Glomerular endothelial cell (primary cell): Measurements from ENCODE around the gene TMEM201. TPM values are rescaled to one million over a fixed set of nuclear protein-coding genes. Genes with fewer than 3 reads are reported as not detected.

Source experiments
- DNase-seq: peaks from one replicate; pipeline ENCODE4 v3.0.0-alpha.2; 2011; ENCODE audit warnings: low read depth, low spot score; ENCODE audit errors: extremely low read depth
- total RNA-seq: library from RNA; depleted of rRNA; stranded (reverse); fragments of >200 nt; gene quantifications from 2 replicates; pipeline ENCODE4 v1.2.3, GENCODE V29; 2015

Gene TMEM201
- total RNA-seq, 1 donor from 2014 or later, result 20.2 TPM

DNA sequence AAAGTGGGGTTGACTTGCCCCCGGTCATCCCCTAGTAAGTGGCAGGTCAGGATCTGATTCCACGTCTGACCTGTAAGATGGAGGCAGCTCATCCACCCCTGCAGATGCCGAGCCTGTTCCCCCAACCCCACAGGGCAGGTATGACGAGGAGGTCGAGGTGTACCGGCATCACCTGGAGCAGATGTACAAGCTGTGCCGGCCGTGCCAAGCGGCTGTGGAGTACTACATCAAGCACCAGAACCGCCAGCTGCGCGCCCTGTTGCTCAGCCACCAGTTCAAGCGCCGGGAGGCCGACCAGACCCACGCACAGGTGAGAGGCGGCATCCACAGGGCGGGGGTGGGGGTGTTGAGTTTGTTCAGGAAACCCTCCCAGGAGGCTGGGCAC lies 9.6 kb downstream of the TMEM201 start:
- no peak for DNase-seq

DNA sequence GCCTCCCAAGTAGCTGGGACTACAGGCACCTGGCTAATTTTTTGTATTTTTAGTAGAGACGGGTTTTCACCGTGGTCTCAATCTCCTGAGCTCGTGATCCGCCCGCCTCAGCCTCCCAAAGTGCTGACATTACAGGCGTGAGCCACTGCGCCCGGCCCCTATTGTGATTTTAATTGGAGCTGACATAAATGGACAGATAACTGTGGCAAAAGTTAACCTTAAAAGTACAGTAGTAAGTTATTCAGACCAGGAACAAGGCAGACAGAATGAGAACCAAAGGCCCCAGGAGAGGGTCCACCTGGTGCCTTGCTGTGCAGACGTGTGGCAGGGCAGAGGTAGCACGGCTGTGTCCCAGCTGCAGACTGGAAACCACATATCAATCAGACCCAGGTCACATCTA lies 11.0 kb downstream of the TMEM201 start:
- no peak for DNase-seq

DNA sequence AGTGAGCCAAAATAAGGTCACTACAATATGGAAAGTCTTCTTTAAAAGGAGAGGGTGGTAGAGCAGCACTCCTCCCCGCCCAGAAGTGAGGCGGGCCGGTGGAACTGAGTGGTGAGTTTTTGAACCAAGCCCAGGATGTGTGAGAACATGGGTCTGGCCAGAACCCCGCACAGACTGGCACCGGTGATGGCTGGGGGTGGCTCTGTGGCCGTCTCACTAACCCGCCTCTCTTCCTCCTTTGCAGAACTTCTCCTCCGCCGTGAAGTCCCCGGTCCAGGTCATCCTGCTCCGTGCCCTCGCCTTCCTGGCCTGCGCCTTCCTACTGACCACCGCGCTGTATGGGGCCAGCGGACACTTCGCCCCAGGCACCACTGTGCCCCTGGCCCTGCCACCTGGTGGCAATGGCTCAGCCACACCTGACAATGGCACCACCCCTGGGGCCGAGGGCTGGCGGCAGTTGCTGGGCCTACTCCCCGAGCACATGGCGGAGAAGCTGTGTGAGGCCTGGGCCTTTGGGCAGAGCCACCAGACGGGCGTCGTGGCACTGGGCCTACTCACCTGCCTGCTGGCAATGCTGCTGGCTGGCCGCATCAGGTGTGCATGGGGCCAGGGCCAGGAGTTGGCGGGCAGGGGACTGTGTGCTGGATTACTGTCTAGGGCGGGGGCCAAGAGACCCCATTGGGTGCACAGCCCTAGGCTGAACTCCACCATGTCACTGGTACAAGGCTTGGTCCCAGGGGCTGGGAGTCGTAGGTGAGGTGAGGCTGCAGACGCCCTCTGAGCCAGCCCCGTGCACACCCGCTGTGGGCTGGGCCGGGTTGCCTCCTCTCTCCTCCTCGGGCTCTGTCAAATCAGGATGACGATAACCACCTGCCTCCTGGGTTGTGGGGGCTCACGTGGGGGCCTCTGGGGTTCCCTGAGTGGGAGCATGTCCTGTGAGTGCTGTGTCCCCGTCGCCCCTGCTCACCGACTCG lies 12.4 kb downstream of the TMEM201 start:
- no peak for DNase-seq

DNA sequence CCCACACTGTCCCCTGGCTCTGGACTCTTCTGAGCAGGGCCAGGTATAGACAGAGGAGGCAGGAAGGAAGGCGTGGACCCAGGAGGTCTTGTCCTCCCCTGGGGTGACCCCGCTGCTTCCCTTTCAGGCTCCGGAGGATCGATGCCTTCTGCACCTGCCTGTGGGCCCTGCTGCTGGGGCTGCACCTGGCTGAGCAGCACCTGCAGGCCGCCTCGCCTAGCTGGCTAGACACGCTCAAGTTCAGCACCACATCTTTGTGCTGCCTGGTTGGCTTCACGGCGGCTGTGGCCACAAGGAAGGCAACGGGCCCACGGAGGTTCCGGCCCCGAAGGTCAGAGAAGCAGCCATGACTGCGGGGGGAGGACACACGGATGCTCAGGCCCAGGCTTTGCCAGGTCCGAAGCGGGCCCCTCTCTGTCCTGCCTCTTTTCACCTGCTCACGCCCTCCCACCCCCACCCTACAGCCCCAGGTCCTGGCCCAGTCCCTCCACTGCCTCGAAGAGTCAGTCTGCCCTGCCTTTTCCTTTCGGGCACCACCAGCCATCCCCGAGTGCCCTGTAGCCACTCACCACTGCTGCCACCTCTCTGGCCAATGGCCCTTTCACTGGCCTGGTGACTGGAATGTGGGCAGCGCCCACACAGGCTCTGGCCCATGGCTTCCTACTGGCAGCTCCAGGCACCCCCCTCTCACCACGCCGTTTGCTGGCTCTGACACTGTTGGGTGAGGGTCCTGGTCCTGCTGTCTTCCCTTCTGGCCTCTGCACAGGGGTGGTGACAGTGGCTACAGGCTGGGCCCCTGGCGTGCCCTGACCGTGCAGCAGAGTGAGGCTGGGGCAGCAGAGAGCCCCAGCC lies 13.5 kb downstream of the TMEM201 start:
- DNase-seq, result no peak

GRCh38 chr1:9602794-9603167 lies 14.1 kb downstream of the TMEM201 start:
- no peak for DNase-seq

GRCh38 chr1:9603307-9603706 lies 14.6 kb downstream of the TMEM201 start:
- no peak for DNase-seq

DNA sequence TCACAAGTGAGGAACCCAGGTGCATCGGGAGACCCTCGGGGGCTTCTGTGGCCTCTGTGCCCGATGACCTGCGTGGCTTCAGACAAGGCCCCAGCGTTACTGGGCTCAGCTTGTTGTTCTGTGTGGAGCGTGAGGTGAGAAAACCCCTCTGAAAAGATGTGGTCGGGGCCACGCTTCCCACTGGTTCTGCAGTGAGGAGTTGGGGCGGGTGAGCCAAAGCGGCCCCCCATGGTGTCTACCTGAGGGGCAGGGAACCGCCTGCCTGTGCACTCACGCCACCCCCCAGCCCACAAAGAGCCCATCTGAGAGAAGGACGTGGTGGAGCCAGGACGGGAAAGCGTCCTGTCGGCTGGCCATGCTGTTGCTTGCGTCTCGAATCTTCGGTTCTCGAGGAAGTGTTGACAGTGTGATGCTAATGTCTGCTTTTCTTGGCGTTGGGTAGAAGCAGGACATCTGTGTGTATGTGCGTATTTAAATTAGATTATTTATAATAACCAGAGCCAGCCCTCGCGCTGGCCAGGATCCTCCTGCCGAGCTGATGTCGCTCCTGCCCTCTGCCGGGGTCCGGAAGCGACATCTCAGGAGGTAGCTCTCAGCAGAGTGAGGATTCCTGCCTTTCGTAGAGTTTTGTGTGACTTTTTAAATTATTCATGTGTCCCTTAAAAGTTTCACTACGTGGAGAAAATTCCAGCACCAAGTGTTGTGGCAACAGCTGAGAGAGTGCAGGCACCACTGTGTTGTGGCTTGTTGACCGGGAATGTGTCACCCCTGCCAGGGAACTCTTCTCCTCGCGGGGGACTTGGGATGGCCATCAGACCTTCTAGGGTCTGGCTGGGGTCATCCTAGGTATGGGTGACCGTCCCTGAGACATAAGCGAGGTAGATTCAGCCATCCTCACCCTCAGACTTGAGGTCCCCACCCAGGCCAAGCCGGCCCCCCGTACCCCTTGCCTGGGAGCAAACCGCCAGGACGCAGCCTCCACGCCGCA lies 15.3 kb downstream of the TMEM201 start:
- no peak for DNase-seq

DNA sequence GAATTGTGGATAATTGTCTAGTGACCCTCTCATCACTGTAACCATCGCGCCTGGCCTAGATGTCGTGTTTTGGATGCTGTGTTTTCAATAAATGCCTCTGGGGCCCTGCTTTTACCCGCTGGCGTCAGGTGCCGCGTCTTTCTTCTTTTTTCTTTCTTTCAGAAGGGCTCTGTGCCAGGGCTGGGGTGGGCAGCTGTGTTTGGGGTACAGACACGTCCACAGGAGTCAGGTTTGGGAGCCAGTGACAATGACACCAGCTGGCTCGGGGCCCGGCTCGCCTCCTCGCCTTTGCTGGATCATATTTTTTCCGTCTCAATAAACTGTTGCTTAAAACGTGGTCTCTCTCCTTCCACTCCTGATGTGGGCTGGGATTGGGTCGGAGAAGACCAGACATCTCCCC lies 16.1 kb downstream of the TMEM201 start:
- DNase-seq, result no peak

DNA sequence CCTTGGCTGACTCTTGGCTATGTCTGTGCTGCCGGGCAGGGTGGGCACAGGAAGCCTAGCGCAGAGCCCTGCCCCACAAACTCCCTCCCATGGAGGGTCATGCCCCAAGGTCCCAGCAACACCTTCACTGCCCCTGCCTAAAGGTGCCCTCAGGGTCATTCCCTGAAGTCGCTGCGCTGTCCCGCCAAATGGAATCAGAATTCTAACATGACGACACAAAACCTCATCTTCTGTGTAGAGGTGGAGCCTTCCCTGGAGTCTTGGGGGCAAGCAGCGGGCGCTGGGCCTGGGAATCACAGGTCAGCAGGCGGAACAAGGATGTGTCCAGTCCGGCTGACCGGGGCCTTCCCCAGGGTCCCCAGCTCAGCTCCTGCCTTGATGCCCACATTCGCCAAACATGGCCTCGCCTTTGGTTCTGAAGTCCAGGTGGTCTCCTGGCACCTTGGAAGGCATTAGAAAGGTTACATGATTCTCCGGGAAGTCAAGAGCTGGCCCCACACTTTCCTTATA lies 17.3 kb downstream of the TMEM201 start:
- no peak for DNase-seq

GRCh38 chr1:9606458-9606857 lies 17.7 kb downstream of the TMEM201 start:
- DNase-seq, result no peak

GRCh38 chr1:9606948-9607347 lies 18.2 kb downstream of the TMEM201 start:
- no peak for DNase-seq

- DNase-seq, result no peak
Measured at GRCh38 chr1:9607352-9607751, 18.6 kb downstream of the TMEM201 start.

DNA sequence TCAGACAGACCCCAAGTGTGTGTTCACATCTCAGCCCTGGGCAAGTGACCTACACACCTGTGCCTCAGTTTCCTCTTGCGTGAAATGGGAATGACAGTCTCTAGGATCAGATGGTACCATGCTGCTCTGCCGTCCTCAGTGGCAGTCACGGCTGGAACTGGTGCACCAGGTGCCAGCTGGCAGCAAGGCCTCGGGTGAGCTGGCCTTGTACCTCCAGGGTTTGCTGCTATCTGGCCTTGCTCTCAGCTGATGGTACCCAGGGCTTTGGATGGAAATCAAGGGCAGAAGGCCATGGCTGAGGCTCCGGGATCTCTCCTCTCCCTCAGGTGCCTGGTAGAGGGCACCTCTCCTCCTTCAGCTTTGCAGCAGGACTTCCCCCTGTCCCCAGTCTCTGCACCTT lies 21.3 kb downstream of the TMEM201 start:
- no peak for DNase-seq

DNA sequence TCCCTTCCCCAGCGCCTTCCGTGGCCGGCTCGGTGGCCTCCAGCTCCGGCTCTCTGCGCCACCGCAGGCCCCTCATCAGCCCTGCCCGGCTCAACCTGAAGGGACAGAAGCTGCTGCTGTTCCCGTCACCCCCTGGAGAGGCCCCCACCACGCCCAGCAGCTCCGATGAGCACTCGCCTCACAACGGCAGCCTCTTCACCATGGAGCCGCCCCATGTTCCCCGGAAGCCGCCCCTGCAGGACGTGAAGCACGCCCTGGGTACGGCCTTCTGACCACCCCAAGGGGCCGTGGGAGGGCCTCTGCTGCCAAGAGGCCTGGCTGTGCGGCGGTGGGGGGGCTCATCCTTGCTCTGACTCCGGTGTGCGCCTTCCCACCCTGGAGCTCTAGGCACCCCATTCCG lies 21.8 kb downstream of the TMEM201 start:
- no peak for DNase-seq

DNA sequence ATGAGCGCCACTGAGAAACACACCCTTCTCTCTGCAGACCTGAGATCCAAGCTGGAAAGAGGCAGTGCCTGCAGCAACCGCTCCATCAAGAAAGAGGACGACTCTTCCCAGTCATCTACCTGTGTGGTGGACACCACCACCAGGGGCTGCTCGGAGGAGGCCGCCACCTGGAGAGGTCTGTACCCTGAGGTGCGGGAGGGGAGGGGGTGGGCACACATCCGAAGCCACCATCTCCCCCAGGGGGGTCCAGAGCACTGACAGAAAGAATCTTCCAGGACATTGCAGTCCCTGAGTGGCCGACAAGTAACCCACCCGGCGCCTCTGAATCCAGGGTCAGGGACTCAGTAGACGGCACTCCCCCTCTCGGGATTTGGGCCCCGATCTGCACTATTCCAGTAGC lies 23.0 kb downstream of the TMEM201 start:
- no peak for DNase-seq

- no peak for DNase-seq
Measured at GRCh38 chr1:9612162-9612845, 23.6 kb downstream of the TMEM201 start.

DNA sequence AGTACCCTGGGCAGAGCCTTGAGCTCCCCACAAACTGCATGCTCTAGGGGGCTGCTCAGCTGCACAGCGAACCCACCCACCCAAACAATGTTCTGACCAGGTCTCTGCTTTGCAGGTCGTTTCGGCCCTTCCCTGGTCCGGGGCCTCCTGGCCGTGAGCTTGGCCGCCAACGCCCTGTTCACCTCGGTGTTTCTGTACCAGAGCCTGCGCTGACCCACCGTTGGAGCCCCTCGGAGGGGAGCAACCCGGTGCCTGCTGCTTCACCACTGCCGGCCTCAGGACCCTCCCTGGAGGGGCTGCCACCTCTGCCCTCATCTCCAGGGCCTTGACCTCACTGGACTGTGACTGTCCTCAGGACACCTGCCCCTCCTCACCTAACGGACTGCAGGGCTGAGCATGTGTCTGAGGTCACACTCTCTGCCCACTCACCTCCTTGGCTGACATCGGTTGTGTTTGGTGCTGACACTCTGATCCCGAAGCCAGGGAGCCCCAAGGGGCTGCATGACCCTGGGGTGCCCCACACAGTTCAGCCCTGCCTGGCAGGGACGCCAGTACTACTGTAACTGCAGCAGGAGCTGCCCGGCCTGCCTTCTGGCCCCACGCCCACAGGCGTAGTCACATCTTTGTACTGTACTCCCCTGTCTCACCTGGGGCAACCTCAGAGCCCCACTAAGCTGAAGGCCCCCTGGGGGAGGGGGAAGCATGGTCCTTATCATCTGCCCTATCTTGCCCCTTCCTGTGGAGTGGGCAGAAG lies 24.3 kb downstream of the TMEM201 start:
- no peak for DNase-seq

- DNase-seq, result no peak
Measured at GRCh38 chr1:9613625-9614299, 25.1 kb downstream of the TMEM201 start.
